Bone marrow (tissue), 2 donors: ENCODE data around the gene CD300LB.

Experiments
- DNase-seq, 2 donors: peaks; one replicate each; lab custom pipeline; 2025; lab: John Stamatoyannopoulos, UW

CD300LB gene

DNA sequence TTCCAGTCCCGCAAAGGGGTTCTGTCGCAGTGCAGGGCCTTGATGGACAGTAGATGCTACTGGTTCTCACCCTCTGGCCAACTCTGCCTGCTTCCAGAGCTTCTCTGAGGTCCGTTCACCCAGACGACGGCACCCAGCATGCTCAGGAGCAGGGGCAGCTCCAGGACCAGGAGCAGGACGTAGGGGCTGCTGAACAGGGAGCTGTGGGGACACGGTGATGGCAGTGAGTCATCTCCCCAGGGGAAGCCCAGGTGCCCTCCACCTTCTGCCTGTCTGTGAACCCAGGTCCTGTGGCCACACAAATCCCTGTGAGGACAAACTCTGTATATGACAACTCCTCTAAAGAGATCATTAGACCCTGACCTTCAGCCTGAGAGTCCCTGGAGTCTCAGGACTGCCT, 18.1 kb upstream of the CD300LB start:
- no peak for DNase-seq

DNA sequence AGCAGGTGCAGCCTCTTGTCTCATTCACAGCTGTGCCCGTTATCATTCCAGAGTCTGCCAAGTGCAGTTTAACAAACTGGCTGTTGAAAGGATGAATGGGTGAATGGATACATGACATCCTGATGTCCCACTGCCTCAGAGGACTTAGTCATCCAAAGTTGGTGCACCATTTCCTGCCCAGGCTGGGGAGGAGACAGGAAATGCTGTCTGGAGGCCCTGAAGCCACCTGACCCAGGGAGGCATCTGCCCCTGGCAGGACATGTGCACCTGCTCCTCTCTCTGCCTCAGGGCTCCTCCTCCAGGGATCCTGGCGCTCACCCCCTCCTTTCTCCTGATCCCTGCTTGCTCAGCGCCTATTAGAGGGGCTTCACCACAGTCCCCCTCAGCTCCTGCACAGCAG, 16.5 kb upstream of the CD300LB start:
- DNase-seq, result peak in 1 of 2 donors; percentile 76

DNA sequence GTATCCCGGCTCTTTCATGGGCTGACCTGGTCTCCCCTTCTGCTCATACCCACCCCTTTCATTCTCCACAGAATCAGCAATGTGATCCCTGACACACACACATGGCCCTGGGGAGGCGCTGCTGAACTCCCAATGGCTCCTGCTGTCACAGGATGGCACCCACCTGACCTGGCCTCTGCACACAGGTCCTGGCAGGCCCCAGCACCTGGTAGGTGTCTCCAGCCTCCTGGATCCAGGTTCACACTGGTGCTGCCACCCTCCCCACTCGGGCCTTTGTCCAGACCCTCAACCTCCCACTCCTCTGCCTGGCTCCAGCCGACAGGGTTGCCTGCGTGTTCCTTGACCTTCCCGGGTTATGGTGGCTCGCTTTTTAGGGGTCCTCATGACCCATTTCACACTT, 16.0 kb upstream of the CD300LB start:
- DNase-seq, result no peak

DNA sequence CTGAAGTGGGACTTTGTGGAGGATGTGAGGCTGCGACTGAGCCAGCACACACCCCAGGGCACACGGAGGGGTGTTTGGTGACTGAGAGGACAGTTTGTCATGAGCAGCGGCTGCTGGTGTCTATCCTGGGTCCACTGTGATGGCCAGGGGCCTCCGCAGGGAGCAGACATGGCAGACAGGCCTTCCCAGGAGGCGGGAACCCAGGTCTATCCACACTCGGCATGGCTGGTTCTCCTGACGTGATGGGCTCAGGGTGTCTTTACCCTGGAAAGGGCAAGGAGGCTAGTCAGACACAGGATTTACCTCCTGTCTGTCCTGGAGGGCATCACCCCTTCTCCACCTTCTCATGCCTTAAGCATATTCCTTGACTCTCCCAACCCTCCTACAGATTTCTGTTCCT, 15.3 kb upstream of the CD300LB start:
- DNase-seq, result no peak

DNA sequence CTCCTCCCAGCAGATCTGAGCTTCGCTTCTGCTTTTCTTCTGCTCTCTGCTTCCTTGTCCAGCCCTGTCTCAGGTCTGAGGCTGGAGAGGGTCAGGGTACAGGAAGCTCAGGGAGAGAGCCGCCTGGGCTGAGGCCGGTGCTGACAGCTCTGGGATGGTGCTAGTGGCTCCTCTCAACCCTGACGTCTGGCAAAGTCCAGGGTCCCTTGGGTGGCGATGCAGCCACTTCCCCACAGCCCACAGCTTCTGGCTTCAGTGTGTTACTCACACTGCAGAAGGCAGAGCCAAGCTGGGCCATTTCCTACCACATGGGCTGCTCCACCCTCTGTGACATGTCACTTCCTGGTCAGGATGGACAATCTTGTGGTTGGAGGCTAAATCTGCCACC, 14.6 kb upstream of the CD300LB start, which contains the start of gene CD300C:
TSS of gene CD300C (minus strand) at position 273 of the 388 bp plus-strand sequence. CDS start 333 bp downstream, outside the sequence.
- peak in 1 of 2 donors; percentile 45 for DNase-seq

DNA sequence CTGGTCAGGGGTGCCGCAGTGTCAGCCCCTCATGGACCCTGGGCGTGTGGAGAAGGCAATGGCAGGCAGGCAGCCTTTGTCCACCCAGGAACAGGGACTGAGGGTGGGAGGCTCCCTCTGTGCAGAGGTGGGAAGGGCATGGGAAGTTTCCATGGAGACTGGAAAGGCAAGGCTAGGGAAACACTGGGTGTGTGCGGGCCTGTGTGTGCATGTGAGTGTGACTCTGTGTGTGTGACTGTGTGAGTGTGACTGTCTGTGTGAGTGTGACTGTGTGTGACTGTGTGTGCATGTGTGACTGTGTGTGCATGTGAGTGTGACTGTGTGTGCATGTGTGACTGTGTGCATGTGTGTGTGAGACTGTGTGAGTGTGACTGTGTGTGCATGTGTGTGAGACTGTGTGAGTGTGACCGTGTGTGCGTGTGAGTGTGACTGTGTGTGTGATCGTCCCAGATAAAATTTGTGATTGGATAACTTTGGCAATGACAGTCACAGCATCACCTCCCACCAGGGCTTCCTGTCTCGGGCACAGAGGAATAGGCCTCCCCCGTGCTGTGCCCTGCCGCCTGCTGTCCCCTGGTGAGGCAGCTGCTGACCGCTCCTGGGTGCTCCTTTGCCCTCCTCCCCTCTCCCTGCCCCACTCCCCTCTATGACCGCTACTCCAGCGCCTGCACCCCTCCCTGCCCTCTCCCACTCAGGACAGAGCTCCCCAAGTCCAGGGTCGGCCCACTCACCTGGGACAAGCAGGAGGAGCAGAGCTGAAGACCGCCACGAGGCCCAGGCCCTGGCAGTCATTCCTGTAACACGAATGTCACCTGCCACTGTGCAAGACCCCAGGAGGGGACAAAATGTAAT, 13.9 kb upstream of the CD300LB start:
- DNase-seq, result no peak

DNA sequence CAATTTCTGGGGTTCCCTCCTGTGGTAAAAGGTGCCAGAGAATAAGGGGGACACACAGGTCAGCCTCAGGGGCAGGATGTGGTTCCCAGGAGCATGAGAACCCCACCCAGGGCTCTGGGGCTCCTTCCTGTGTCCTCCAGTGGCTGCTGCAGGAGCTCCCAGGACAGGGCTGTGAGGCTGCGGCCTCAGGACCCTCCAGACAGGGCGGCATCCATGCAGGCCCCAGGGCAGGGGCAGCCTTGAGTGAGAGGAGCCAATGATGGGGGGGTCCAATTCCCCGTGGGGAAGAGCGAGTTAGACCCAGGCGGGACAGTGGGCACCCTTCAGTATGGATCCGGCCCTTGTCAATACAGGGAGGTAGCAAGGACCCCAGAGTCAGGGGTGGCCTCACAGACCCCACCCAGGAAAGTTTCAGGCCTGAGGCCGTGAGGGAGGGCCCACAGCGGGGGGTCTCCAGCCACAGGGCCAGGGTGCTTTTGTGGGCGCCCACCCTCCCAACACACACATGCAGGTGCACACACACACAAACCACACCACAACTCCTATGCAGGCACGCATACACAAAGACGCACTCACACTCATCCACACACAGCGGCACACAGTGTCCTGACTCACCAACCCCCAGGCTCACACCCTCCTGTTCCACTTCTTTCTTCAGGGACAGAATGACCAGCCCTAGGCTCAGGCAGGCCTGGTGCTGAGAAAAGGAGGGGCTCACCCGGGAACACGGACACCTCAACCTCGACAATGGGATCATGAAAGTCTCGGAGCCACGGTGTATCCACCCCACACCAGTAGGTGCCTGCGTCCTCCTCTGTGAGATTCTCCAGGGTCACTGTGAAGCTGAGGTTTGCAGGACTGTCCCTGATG, 12.9 kb upstream of the CD300LB start:
- no peak for DNase-seq

DNA sequence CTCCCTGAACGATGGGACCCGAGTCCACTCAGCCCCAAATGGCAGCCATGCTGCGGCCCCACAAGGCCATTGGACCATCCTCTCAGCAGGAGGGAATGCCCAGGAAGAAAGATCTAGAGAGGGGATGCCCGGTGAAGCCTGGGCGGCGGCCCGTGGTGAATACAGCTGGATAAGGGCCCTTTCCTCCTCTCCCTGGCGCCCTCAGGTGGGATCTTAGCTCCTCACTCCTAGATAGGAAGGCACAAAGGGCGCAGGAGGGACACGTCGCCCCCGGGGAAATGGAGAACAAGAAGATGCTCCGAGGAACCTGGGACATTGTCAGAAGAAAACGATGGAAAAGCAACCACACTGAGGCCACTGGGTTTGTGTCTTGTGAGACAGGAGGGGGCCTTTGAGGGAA, 12.1 kb upstream of the CD300LB start:
- DNase-seq, result no peak

DNA sequence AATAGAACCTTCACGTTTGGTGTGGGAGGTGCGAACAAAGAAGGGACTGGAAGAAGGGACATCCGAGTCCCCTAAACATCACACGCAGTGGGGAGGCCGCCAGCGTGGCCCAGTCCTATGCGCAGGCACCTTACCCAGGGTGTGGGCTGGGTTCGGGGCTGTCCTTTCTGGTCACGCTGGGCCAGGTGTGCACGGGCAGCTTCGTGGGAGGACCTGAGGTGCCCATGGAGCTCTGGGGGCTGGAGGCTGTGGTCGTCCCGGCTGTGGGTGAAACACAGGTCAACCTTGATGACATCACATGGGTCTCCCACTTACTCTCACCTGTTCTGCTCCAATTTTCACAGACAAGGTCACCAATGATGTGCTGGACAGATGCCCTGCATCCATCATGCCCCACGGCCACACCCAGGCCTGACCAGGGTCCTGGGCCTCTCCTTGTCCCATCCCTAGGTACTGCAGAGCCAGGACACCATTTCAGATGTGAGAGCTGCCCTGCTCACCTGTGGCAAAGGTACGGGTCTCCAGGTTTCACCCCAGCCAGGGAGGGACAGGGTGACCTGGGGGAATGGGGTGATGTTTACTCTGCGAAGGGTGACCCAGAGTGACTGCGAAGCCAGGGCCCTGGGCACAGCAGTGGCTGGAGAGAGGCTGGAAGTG, 11.6 kb upstream of the CD300LB start:
- no peak for DNase-seq

DNA sequence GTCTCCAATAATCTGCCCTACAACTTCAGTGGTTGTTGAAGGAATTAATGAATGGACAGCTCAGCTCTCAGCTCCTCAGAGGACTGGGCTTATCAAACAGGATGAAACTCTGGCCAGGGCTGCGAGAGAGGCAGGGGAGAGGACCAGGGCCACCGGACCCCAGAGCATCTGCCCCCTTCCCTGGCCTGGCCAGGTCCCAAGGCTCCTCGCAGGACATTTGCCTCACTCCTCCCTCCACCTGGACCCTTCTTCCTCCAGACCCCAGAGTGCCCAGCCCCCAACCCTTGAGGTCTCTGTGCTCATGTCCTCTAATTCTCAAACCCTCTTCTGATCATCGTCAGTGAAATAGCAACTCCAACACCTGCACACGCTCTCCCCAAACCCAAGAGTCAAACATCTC, 10.9 kb upstream of the CD300LB start:
- DNase-seq, result no peak

DNA sequence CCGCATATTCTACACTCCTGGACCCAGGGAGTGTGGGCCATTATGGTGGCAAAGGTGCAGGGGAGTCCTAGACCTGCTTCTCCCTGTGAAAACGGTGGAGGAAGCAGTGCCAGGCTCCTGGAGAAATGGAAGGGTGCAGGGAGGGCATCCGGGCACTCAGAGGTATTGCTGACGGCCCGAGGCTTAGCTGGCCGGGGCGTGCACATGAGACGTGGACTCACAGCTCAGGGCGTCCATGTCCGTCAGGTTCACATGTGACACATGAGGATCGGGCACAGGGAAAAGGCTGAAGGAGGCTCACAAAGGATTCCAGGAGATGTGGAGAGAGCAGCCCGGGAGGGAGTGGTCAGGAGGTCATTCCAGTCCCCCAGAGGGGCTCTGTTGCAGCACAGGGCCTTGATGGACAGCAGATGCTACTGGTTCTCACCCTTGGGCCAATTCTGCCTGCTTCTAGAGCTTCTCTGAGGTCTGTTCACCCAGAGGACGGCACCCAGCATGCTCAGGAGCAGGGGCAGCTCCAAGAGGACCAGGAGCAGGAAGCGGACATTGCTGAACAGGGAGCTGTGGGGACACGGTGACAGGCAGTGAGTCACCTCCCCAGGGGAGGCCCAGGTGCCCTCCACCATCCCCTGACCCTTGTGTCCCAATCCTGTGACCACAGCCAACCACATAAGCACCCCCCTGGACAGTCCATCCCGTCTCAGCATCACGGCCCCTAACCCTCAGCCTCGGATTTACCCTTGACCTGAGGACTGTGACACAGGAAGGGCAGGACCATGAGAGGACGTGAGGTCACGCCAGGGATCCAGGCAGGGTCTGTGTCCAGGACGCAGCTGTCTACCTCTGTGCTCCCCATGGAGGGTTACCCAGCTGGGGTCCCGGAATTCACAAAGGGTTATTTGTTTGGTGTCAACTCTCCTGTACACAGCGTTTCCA, 10.2 kb upstream of the CD300LB start:
- no peak for DNase-seq

DNA sequence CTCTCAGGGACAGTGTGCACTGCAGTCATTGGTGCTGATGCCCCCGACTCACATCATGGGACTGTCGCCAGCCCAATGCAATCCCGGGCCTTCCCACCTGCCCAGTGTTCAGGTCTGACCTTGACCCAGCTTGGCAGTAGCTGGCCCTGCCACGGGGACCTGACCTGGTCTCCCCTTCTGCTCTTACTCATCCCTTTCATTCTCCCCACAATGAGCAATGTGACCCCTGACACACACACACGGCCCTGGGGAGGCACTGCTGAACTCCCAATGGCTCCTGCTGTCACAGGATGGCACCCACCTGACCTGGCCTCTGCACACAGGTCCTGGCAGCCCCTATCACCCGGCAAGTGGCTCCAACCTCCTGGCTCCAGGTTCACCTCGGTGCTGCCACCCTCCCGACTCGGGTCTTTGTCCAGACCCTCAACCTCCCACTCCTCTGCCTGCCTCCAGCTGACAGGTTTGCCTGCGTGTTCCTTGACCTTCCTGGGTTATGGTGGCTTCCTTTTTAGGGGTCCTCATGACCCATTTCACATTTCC, 8.1 kb upstream of the CD300LB start:
- DNase-seq, result no peak

DNA sequence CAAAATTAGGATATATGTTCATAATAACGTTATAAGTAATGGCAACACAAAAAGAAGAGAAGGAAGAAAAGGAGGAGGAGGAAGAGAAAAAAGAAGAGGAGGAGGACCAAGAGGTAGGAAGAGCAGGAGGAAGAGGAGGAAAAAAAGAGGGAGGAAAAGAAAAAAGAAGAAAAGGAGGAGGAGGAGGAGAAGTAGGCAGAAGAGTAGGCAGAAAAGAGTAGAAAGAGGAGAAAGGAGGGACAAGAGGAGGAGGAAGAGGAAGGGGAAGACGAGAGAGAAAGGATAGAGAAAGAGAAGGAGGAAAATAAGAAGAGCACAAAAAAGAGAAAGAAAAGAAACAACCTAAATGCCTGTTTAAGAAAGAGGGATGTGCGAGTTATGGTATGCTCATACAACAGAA, 5.6 kb upstream of the CD300LB start:
- no peak for DNase-seq

DNA sequence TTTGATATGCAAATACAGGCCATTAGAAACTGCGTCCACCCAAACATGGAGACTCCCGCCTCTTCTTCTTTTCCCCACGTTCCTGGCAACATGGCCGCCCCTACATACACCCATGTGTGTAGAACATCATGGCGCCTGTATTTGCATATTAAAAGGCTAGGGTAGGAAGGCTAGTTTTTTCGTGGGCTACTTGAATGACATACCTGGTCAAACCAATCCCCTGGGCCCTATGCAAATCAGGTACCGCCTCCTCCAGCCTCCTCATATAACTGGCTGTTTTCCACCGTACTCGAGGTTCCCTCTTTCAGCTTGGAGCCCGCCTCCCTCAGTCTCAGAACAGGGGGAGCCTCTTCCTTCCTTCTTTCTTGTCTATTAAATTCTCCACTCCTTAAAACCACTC, 840 bp upstream of the CD300LB start:
- DNase-seq, result peak; percentile 41 to 95

DNA sequence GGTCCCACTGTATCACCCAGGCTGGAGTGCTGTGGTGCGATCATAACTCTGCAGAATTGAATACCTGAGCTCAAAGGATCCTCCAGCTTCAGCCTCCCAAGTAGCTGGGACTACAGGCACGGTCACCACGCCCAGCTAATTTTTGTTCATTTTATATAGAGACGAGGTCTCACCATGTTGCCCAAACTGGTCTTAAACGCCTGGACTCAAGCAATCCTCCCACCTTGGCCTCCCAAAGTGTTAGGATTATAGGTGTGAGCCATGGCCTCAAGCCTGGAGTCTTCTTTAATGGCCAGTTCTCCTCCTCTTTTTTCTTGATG, 484 bp downstream of the CD300LB start:
- no peak for DNase-seq

DNA sequence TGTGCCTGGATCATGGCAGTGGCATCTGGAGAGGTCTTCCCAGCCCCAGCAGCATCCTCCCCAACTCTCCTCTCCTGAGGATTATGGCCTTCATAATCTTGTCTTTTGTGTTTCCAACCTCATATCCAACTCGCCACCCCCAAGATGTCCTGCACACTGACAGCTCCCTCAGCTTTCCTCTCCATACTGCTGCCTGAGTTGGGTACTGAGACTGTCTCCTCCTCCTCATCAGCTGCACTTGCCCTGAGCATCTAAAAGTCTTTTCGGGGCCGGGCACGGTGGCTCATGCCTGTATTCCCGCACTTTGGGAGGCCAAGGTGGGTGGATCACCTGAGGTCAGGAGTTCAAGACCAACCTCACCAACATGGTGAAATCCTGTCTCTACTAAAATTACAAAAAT, 2.0 kb downstream of the CD300LB start:
- DNase-seq, result no peak

DNA sequence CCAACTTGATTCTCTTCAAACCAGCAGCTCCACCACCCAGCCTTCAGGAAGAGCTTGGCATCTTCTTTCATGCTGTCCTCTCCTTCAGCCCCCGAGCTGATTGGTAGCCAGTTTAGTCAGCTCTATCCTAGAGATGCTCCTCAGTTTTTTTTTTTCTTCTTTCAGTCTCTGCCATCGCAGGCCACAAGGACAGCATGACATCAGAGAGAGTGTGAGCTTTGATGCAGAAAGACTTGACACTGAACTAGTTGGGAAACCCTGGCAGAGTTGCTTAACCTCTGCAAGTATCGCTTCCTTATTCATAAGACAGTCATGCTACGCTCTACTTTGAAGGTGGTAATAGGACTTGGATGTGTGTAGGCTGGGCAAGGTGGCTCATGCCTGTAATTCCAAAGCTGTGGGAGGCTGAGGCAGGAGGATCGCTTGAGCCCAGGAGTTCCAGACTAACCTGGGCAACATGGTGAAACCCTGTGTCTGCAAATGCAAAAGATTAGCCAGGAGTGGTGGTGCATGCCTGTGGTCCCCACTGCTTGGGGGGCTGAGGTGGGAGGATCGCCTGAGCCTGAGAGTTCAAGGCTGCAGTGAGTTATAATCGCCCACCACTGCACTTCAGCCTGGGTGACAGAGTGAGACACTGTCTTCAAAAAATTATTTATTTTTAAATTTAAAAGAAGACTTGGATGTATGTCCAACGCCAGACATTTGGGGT, 2.6 kb downstream of the CD300LB start:
- no peak for DNase-seq

DNA sequence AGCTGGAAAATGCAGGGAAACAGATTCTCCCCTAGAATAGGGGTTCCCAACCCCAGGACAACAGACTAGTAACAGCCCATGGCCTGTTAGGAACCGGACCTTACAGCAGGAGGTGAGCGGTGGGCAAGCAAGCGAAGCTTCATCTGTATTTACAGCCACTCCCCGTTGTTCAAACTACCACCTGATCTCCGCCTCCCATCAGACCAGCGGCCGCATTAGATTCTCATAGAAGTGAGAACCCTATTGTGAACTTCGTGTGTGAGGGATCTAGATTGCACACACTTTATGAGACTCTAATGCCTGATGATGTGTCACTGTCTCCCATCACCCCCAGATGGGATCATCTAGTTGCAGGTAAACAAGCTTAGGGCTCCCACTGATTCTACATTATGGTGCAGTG, 3.5 kb downstream of the CD300LB start:
- no peak for DNase-seq

DNA sequence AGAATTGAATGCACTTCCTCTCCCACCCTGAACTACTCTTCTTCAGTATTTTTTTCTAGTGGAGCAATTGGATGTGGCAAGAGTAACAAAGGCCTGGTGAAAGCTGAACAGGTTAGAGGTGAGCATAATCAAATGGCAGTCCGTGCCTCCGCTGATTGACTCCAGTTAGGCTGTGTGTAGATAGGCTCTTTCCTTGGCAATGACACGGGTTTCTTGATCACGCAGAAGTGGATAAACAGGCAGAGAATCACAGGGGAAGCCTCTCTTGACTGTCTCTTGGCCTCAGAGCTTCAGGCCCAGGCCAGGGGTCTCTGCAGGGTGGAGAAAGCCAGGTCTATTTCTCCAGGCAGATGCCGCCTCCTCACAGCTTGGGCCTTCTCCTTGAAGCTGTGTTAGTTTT, 4.2 kb downstream of the CD300LB start:
- DNase-seq, result no peak

DNA sequence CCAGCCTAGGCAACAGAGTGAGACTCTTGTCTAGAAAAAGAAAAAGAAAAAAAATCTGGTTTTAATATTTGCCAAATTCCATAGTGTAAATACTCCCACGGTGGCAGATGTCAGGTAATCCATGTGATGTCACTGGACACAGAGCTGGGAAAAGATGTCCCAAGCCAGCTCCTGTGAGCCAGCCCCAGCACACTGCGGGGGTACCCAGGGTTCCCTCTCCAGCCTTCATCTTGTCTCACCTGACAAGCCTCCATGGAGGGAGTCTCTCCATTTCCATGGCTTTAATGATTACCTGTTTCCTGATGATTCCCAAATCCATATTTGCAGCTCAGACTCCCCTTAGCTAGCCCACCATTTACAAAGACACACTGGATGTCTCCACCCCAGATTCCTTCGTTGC, 4.6 kb downstream of the CD300LB start:
- DNase-seq, result no peak
